ENCODE data around the gene ZNF716.

- TF ChIP-seq GATAD2A (CRISPR knock-in tag; IDR thresholded peaks at IDR 0.05), result no peak
- no peak for TF ChIP-seq KDM5B (CRISPR knock-in tag; IDR thresholded peaks at IDR 0.05; ENCODE audit: borderline replicate concordance)
- TF ChIP-seq ZNF274 (CRISPR knock-in tag; IDR thresholded peaks at IDR 0.05), result no peak
- no peak for TF ChIP-seq SAP130 (CRISPR knock-in tag; IDR thresholded peaks at IDR 0.05; ENCODE audit: low read depth)
- TF ChIP-seq PHF8 (CRISPR knock-in tag; IDR thresholded peaks at IDR 0.05), result no peak
- no peak for TF ChIP-seq ETS1 (CRISPR knock-in tag; IDR thresholded peaks at IDR 0.05)
- no peak for TF ChIP-seq POLR2AphosphoS5 (IDR thresholded peaks at IDR 0.05; ENCODE audit: low read depth, low read length)
- no peak for TF ChIP-seq TOPORS (CRISPR knock-in tag; IDR thresholded peaks at IDR 0.05)
- no peak for TF ChIP-seq THYN1 (CRISPR knock-in tag; IDR thresholded peaks at IDR 0.05; ENCODE audit: borderline replicate concordance, low read depth)
Measured at GRCh38 chr7:57443567-57443966, 6.4 kb upstream of the ZNF716 start.
